Measurements from ENCODE around the gene RAP1GAP.
A peak's percentile ranks its signal among the peaks of the same experiment; 100 is the strongest.

Gene RAP1GAP

DNA sequence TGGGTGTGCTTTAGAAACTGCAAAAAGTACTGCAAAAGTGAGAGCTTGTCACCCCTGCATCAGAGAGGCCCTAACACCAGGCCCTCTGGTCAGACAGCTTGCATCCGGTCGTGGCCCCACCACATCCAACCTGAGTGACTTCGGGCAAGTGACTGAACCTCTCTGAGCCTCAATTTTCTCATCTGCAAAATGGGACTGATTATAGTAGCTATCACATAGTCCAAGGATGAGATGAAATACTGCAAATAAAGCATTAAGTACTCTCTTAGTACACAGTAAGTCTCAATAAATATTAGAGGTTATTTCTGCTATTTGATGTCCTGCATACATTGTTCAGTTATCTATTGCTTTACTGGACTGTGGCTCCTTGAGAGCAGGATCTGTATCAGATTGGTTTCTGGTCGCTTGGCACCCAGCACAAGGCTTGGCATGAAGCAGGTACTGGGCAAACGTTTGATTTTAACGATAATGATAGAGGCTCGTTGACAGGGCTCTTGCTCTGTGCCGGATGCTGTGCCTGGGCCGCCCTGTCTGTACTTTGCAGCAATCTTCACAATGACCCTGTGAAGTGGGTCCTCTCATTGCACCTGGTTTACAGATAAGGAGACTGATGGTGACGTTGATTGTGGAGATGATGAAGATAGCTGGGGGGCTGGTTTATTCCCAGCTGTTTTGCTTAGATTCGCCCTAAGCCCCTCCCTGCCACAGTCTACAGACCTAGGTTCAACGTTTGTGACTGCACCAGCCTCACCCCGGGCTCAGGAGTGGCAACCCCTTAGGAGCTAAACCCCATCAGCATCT lies 43.6 kb downstream of the RAP1GAP start:
- no peak for DNase-seq (ENCODE audit: low spot score)

DNA sequence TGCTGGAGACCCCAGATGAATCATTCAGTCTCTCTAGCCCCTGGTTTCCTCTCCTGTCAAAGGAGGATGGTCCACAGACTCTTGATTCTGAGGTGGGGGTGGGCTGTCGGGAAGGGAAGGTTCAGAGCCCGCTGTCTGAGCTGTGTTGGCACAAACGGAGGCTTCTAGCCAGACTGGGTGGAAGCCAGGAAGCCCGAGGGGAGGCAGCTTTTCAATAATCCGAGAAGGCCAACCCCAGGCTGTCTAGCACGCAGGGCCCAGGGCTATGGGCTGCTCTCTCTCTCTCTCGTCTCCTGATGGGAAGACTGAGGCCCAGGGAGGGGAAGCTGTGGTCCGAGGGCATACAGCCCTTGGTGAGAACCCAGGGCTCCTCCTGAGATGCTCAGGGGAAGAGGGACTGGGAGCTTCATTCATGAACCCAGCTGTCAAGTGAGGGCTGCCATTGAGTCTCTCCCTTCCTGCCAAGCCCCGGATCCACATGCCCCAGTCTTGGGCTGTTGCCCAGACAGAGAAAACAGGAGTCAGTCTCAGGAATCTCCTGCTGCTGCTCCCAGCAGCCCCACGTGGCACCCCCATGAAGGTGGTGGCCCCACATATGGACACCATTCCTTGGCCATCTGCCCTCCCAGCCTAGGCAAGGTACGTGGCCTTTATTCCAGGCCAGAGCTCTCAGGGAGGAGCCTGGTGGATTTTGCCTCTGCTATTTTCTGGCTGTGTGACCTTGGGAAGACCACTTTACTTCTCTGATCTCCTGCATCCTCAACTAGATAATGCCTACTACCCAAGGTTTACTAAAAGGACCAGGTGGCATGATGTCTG lies 44.4 kb downstream of the RAP1GAP start:
- peak; percentile 33 for DNase-seq (ENCODE audit: low spot score)

DNA sequence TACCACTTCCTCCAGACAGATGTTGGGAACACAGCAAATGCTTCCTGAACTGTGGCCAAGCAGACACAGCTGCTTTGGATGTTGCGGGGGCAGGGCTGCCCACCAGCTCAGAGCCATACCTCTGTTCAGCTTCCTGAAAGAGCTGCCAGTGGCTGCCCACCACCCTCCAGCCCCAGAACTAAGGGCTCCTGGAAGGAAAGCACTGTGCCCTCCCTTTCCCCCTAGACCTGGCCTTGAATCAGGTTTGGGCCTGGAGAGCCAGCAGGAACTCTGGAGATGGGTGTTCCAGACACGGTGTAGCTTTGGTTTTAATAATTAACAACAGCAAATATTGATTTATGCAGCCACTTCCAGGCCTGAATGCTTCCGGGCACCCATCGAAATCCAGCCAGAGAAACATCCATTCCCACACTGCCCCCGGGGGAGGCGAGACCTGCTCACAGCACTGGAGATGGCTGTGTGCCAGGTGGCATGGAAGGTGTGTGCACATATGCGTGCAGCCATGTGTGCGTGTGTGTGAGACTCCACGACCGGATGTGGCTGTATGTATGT lies 45.7 kb downstream of the RAP1GAP start:
- no peak for DNase-seq (ENCODE audit: low spot score)

- peak; percentile 78 for DNase-seq (ENCODE audit: low spot score)
Observed at GRCh38 chr1:21622466-21623315, 46.5 kb downstream of the RAP1GAP start.

DNA sequence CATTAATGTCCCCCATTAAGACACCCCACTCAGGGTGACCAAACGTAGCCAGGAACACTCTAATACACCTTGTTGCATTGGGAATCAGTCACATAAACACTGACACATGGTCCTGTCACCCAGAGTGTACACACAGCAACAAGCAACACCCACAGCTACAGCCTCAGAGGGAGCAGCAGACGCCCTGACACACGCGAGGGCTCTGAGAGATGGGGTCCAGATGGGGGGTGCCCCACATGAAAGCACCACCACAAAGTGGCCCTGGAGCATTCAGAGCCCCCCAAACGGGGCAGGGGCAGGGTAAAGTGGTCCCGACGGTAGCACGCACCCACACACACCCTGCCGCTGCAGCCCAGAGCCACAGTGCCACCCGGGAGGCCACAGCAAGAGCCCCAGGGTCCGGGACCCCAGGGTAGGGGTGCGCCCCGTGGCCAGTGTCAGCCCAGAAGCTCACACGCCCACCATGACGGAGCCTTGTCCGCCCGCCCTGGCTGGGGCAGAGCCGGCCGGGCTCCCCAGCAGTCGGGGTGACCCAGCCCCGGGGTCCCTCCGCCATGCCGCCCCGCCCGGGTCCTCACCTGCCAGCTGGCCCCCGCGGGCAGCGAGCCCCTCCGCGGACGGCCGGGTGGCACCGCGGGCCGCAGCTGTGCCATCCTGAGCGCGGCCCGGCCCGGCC lies 47.3 kb downstream of the RAP1GAP start:
- DNase-seq (ENCODE audit: low spot score): no peak

- DNase-seq (ENCODE audit: low spot score): no peak
Observed at GRCh38 chr1:21621051-21621450, 48.1 kb downstream of the RAP1GAP start.

DNA sequence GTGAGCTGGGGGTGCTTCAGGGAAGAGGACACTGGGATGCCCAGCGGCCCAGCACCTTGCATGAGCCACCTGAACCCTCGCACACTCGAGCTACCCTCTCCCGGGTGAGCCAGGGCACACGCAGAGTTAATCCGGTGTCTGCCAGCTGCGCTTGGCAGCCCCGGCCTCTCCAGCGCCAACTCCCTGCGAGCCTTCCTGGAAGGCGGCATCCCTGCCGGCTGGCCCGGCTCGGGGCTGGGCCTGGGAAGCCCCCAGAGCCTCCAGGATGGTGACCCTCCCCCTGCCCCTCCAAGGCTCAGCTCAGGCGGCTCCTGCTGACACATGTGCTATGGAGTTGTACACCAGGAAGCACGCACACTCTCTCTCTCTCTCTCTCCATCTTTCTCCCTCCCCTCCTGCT lies 48.7 kb downstream of the RAP1GAP start:
- DNase-seq (ENCODE audit: low spot score): no peak

DNA sequence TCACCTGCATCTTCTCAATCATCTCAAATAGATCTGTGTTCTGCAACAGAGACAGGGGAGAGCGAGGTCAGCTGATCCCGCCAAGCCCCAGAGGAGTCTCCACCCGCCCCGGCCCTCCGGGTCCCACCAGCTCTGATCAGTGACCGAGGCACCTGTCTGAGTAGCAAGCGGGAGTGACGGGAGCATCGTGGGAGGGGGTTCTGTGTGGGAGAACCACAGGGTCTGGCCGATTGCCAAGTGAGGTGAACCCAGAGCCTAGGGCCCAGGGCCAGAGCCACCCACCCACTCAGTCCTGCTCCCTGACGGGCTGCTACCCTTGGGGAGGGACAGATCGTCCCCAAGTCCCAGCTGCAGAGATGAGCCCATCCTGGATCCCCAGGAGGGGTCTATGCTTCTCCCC lies 49.1 kb downstream of the RAP1GAP start:
- no peak for DNase-seq (ENCODE audit: low spot score)

- DNase-seq (ENCODE audit: low spot score): no peak
Observed at GRCh38 chr1:21619375-21619947, 49.7 kb downstream of the RAP1GAP start.

- no peak for DNase-seq (ENCODE audit: low spot score)
Observed at GRCh38 chr1:21618561-21619374, 50.4 kb downstream of the RAP1GAP start.

GRCh38 chr1:21618059-21618458 lies 51.1 kb downstream of the RAP1GAP start:
- no peak for DNase-seq (ENCODE audit: low spot score)

DNA sequence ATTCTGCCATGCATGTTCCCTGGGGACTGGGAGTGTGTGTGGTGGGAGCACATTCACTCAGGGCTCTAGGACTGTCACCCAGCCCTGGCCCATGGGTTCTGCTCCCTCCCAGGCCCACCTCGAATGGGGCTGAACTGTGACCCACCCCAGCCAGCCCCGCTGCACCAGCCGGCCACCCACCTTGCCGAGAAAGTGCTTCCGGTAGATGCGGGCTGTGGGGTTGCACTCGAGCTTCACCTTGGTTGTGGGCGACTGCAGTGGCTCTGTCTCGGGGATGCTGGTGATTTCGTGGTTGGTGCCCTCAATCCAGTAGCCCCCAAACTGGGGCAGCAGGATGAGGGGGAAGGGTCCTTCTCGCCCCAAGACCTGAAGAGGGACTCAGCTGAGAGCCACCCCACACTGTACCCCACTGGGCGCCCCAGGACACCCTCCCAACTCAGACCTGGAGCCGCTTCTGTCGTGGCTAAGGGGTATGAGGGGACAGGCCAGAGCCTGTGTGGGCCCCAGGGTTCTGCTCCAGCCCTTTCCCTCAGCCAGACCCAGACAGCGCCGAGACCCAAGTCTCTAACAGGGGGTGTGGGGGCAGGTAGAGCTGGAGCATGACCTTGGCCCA lies 51.9 kb downstream of the RAP1GAP start:
- DNase-seq (ENCODE audit: low spot score): no peak

DNA sequence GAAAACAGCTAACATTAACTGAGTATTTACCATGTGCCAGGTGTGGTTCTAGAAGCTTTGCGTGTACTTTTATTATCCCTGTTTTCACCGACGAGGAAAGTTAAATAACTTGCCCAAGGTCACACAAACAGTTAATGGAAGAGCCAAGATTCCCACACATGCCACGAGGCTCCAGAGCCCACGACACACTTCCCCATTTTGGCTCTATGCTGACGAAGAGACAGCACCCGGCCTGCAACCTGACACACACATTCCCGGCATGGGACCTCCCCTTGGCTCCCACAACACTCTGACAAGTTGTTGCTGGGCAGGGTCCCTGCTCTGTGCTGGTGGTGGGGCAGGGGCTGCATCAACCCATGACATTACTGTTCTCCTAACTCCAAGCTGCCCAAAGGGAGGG lies 52.8 kb downstream of the RAP1GAP start:
- DNase-seq (ENCODE audit: low spot score): no peak

DNA sequence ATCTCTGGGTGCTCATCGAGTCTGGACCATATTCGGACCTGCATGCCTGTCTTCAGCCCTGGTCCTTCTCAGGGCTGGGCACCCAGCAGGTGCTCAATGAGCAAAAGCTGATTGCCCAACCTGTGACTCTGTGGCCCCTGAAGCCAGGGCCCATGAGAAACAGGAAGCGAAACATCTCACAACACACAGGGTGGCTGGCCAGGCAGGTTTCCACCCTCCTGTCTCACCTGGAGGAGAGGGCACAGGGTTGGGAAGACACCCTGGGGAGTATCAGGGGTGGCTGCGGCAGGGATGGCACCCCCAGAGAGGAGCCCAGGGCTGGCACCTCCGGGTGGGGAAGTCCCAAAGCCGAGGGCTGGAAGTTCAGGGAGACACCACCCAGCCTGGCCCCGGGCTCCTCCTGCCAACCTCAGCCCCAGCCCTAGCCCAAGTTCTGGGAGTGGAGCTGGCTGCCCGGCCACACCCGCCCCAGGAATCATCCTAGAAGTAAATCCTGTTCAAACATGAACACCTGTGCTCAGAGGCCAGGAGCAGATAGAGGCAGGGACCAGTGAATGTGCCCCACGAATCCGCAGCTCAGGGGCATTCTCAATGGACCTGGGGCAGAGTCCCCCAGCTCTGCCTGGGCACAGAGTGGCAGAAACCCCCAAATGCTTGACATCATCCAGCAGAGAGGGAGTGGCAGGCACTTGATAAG lies 54.6 kb downstream of the RAP1GAP start:
- DNase-seq (ENCODE audit: low spot score): no peak

DNA sequence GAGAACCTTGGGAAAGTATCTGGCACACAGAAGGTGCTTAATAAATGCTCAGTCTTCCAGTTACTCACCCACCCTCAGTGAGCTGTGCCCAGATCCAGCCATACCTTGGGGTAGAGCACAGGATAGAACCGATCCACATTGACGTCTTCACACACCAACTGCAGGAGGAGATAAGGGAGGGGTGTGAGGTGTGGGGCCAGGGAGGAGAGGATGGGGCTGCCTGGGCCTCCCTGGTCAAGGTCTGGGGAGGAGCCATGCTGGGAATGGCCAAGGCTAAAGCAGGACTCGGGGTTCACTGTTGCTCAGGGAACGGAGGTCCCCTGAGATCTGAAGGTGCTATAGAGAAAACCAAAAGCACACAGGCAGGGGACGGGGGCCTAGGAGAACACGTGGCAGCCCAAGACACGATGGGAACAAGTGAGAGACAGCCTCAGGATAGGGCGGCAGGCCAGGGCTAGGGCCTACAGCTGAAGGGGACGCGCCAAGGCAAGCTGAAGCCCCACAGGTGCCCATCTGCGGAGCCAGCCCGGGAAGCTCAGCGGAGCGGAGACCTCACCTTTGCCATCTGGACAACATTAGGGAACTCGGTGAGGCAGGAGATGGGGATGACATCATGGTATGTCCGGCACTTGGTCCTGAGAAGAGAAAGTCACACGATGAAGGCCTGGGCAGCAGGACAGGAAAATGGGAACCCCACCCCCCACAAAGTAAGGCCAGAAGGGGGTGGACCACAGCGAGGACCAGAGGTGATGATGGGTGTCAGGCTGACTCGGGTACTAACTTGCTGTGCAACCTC lies 55.9 kb downstream of the RAP1GAP start:
- no peak for DNase-seq (ENCODE audit: low spot score)

DNA sequence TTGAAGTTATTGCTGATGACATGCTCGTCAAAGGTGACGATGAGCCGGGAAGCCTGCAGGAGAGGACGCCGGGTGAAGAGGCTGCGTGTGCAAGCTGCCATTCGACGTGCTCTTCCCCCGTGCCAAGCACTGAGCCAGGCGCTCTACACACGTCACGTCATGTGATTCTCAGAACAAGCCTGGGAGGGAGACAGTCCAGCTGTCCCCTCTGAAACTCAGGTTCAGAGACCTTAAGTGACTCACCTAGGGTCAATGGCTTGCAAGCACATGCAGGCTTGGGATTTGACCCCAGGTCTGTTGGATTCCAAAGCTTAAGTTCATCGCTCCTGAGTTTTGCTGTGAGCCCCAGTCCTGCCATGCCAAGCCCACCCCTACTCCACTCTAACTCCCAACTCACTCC lies 57.1 kb downstream of the RAP1GAP start:
- no peak for DNase-seq (ENCODE audit: low spot score)

DNA sequence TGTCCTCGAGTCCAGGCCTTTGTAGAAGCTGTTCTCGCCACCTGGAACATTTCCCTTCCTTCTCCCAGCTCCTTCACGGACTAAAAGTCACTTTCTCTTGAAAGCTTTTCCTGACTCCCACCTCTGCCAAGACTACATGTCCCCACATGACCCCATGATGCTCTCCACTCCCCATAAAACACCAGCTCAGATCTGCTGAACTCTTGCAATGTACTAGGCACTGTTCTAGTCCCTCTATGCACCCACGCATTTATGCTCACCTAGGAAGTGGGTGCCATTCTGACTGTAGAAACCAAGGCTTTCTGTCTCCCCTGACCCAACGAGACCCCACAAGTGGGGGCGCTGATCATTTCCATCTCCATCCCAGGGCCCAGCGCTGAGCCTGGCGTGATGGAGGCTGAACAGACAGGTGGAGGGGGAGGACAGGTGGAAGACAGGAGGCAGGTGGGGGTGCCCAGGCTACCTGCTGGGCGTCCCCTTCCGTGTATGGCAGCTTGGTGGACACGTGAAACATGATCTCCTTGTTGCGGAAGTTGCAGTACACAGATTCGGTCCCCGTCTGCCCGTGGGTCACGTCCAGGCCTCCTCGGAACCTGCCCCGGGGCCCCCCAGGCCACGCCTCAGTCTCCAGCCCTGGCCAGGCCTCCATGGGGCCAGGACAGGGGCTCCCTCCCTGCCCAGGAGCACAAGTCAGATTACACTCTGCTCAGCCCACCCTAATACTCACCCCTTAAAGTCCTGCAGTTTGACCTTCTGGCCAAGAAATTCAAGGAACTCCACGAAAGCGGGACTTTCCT lies 58.0 kb downstream of the RAP1GAP start:
- DNase-seq (ENCODE audit: low spot score): no peak

GRCh38 chr1:21610027-21610426 lies 59.1 kb downstream of the RAP1GAP start:
- no peak for DNase-seq (ENCODE audit: low spot score)
